GM21367 (cell line): Measurements from ENCODE around the gene GPRC5B.

Experiments
- ATAC-seq: cut with Tn5 transposase; IDR thresholded peaks from one replicate; pipeline ENCODE4 v1.9.1; 2021; ENCODE audit not compliant: unreplicated experiment

Gene GPRC5B

DNA sequence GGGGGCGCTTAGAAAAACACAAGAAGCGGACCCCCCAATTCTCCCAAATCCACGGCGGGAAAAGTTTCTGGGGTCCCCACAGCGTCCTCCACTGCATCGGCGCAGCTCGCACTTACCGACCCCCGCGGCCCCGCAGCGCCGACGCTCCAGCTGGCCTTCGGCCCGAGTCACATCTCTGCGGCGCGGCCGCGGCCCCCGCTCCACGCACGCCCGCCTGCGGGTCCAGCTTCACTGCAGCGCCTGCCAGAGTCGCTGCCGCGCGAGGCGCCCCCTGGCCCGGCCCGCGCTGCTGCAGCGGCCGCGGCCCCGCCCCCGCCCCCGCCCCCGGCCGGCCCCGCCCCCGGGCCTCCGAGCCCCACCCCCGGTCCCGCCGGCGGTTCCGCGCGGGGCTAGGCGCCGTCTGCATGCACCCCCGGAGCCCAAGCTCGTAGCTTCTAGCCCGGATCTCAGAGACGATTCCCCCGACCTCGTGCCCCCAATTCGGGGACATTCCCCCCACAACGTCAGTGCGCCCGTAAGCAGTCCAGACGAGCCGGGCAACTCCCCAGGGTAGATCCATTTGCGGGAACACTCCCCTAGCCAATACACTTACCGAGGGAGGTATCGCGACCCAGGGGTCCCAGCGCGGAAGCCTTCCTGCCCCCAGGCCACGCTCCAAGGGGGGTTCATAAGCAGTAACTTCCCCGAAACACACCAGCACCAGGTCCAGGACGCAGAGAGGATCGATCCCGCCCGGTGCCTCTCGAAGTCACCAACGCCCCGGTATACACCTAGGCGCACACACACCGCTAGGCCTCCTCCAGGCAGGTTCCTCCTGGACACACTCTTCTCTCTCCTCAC, at the start of gene GPRC5B:
Gene GPRC5B, minus strand, starts transcription at position 238 of the 840 bp plus-strand sequence. CDS start 12,003 bp downstream, outside the sequence.
- ATAC-seq = no peak

GRCh38 chr16:19933740-19934139, 49.1 kb upstream of the GPRC5B start:
- no peak for ATAC-seq

- ATAC-seq = no peak
Measured at GRCh38 chr16:19929062-19929511, 44.4 kb upstream of the GPRC5B start.

DNA sequence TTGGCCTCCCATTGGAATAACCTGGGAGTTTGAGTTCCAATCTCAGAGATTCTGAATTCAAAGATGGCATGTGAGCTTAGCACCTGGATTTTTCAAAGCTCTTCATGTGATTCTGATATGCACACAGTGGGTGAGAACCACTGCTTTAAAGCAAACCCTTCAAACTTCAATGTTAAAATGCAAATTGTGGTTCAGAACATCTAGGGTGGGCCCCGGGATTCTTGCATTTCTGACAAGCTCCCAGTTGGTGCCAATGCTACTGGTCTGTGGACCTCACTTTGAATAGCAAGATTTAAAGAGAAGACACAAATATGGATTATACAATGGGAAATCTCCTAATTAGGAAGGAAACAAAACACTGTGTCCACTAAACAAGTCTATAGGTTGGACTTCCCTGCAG, 43.8 kb upstream of the GPRC5B start:
- ATAC-seq = no peak

DNA sequence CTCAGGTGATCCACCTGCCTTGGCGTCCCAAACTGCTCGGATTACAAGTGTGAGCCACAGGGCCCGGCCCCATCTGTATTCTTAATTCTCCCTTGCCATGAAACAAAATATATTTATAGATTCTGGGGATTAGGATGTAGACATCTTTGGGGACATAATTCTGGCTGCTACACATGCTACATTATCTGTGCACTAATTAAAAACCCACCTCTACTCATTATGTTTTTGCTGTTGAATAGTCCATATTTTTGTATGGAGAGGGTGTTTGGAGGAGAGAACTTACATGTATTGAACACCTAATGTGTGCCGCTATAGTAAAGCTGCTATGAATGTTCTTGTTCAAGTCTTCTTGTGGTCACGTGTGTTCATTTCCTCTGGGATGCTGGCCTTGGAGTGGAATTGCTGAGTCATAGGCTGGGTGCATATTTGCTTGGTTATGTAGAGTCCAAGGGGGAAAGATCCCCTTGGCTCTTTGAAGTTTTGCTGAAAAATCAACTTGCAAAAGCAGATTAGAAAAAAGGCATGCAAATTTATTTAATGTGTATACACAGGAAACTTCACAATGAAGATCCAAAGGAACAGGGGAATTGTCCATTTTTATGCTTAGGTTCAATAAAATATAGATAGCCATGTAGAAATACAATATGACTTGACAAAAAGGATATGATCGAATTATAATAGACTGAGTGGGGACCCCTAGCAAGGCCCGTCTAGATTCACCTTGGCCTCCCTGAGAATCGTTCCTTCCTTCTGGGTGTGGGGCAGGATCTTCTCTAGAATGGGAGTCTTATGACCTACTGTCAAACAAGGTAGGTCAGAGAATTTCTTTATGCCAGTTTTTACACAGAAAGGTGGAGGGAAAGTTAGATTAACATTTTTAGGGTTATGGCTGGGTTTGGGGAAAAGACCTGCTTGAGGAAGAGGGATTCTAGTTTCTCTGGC, 42.1 kb upstream of the GPRC5B start:
- ATAC-seq = no peak

GRCh38 chr16:19923396-19923795, 38.7 kb upstream of the GPRC5B start:
- ATAC-seq = no peak

- no peak for ATAC-seq
Measured at GRCh38 chr16:19919142-19919541, 34.5 kb upstream of the GPRC5B start.

DNA sequence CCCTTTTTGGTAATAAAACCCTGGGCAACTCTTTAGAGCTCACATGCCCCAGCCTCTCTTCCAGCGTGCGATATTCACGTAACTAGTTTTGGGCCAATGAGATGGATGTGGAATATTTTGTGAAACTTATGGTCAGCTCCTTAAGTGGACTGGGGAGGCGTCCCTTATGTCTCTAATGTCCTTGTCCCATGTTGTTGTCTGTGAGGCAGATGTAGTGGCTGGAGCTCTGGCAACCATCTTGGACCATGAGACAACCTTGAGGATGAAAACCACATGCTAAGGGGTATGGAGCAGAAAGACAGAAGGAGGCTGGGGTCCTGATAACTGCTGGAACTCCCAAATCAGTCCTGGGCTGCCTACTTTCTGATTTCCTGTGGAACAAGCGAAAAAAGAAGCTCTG, 31.4 kb upstream of the GPRC5B start:
- no peak for ATAC-seq

DNA sequence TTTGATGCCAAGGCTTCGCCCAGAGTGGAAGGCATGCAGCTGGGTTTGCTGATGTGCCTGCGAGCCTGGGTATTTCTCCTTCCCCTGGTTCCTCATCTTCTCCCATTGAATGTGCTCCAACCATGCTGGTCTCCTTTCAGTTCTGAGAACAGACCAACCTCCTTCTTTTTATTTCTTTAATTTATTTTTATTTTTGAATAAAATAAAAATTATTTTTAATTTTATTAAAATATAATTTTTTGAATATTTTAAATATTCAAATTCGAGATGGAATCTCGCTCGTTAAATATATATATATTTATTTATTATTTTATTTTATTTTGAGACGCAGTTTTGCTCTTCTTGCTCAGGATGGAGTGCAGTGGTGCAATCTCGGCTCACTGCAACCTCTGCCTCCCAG, 30.2 kb upstream of the GPRC5B start:
- no peak for ATAC-seq

DNA sequence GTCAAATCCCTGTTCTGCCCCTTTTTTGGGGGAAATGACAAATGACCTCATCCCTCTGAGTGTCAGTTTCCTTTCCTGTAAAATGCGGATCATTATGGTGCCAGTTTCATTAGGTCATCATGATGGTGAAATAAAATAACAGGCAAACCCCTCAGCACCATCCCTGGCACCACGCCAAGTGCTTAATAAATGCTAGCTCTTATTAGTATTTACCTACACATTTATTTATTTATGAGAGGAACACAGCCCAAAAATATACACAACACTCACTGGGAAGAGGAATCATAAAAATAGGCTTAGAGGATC, 28.6 kb upstream of the GPRC5B start:
- no peak for ATAC-seq

GRCh38 chr16:19912455-19913339, 28.0 kb upstream of the GPRC5B start:
- ATAC-seq = no peak

DNA sequence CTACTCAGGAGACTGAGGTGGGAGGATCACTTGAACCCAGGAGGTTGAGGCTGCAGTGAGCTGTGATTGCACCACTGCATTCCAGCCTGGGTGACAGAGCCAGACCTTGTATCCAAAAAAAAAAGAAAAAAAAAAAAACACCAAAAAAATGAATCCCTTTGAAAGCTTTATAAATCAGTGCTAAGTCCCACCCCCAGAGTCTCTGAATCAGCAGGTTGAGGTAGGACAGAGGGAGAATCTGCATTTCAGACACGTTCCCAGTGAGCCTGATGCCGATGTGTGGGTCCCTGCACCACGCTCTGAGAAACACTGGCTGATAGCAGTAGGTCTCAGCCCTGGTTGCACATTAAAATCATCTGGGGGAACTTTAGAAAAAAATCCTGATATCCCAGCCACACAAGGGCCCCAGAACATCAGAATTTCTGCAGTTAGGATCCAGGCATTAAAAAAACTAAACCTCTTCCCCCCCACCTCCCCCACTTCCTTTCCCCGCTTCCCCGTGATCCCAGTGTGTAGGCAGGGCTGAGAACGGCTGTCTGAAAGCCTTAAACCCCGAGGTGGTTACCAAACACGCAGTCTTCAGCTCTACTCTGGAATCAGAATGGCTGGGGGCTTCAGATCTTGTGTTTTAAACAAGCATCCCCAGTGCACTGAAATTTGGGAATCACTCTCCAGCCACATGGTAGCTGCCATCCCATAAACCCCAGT, 27.3 kb upstream of the GPRC5B start:
- no peak for ATAC-seq

DNA sequence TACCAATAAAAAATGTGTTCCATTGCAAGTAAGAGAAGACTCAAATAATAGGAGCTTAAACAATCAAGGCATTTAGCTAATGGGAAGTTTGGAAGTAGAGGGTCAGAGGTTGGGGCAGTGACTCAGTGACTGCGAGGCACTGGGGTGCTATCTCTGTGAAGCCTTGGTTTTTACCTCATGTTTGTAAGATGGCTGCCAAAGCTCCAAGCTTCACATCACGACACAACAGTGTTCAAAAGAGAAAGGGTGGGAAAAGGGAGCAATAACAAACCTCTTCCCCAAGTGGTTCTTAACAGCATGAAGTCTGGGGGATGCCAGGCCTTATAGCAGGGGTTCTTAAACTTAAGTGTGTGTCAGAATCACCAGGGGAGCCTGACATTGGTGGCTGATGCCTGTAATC, 26.6 kb upstream of the GPRC5B start:
- ATAC-seq = no peak

GRCh38 chr16:19909750-19910322, 25.2 kb upstream of the GPRC5B start:
- no peak for ATAC-seq

DNA sequence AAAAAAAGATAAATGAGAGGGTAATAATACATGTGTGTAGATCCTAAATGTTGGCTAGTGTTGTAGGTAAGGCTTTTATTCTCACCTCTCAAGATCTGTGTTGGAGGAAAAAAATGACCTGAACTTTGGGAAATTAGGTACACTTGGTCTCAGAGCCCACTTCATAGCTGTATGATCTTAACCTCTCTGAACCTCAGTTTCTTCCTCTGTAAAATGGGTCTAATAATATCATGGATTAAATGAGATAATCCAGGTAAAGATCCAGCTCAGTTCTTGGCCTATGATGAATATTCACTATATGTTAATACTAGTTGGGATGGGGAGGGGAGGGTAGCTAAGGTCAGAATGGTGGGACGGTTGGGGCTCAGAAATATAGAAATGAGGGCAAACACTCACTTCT, 24.3 kb upstream of the GPRC5B start:
- no peak for ATAC-seq

- no peak for ATAC-seq
Measured at GRCh38 chr16:19907161-19907992, 22.7 kb upstream of the GPRC5B start.

DNA sequence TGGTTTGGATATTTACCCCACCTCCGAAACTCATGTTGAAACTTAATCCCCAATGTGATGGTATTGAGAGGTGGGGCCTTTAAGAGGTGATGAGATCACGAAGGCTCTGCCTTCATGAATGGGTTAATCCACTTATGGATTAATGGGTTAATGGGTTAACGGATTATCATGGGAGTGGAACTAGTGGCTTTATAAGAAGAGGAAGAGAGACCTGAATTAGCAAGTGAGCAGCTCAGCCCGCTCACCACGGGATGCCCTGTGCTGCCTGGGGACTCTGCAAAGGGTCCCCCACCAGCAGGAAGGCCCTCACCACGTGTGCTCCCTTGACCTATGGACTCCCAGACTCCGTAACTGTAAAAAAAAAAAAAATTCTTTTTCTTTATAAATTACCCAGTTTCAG, 16.5 kb upstream of the GPRC5B start:
- ATAC-seq = no peak

GRCh38 chr16:19899605-19899955, 14.9 kb upstream of the GPRC5B start:
- ATAC-seq = no peak

GRCh38 chr16:19898924-19899604, 14.4 kb upstream of the GPRC5B start:
- ATAC-seq = no peak
